Measurements from ENCODE around the gene OPRL1.

Gene OPRL1

DNA sequence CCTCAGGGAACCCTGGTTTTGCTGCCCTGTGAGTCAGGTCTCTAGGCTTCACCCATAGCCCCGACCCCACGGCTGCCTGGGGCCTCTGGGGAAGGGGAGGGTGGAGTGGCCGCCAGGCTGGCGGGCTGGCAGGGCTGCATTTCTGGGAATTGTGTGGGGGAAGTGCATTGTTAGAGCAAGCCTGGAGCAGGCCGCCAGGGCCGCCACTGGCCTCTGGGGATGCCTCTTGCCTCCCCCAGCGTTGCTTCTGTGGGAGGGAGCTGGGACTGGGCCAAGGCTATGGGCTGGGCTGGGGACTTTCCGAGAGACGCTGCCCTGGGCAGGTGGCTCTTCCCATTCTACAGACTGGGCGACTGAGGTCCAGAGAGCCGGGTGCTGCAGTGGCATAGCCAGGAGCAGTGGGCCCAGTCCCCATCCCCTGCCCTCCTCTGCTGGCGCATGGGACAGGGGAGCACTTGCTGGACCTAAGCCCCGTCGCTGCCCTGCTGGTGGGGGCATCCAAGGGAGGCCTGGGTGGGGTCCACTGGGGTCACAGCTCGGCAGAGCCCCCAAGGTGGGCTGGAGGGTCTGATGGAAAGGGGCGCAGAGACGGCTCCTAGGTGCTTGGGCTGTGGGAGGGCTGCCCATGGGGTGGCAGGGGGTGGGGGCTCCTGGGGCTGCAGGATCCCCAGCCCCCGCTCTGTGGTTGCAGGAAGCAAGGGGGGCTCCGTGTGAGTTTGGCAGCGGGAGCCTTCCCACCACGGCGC lies 23.8 kb upstream of the OPRL1 start:
- in situ Hi-C loops (cut with MboI; ENCODE audit: low sequenced_read_pairs): no loop called here

DNA sequence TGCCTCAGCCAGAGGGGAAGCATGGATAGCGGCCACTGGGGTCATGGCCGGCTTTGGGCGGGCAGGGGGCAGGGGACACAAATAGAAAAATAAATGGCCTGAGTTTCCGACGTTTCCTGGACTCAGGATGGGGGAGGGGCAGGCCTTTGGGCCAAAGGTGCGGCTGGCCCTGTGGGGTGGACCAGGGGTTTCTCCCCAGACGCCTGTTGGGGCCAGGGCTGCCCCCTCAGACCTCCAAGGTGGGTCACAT lies 23.3 kb upstream of the OPRL1 start:
- in situ Hi-C loops (cut with MboI; ENCODE audit: low sequenced_read_pairs): no loop called here

DNA sequence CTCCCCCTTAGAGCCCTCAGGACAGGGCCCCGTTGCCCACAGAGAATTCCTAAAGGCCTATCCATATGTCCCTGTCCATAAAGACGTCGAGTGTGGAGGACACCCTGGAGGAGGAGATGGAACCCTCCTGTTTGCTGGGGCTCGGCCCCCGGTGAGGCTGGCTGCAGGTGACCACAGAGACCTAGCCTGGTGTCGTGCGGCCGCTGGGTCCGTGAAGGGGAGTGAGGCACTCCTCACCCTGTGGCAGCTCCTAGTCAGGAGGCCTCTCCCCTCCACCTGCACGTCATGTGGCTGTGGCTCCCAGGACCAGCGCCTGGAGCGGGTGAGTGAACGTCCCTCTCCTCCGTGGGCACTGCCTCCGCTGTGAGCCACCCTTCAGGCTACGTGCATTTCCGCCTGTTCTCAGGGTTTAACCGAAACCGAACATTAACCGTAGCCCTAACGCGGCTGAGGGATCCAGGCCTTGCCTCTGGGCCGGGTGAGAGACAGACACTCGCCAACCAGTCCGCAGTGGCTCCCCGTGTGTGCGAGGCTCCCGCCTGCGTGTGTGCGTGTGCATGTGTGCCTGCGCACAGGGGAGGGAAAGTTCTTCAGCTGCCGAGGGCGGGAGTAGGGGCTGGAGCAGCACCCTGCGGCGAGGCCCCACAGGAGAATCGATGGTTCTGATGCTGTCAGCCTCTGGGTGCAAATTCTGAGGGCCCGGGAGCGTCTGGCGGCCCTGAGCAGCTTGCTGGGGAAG lies 22.8 kb upstream of the OPRL1 start:
- in situ Hi-C loops (cut with MboI; ENCODE audit: low sequenced_read_pairs): no loop called here

- in situ Hi-C loops (cut with MboI; ENCODE audit: low sequenced_read_pairs): no loop called here
Measured at GRCh38 chr20:64057628-64058498, 22.0 kb upstream of the OPRL1 start.

GRCh38 chr20:64058536-64058935 lies 21.3 kb upstream of the OPRL1 start:
- in situ Hi-C loops (cut with MboI; ENCODE audit: low sequenced_read_pairs): no loop called here

DNA sequence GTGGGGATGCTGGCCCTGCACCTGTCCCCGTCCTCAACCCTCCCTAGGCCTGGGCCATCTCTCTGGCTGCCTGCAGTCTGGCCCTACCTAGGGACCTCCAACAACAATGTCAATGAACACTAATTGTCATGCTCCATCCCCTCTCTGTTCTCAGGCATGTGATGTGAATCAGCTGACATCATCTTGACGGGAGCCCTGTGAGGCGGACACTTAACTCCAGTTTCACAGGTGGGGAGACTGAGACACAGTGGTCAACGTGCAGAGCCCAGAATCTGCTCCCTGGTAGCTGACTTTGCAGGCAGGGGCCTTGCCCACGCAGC lies 17.6 kb upstream of the OPRL1 start:
- in situ Hi-C loops (cut with MboI; ENCODE audit: low sequenced_read_pairs): no loop called here

- in situ Hi-C loops (cut with MboI; ENCODE audit: low sequenced_read_pairs): no loop called here
Measured at GRCh38 chr20:64062596-64063388, 17.1 kb upstream of the OPRL1 start, which contains the start of gene TCEA2. TCEA2 (plus strand) TSS chr20:64063198; CDS start chr20:64063313, 115 bp downstream.

DNA sequence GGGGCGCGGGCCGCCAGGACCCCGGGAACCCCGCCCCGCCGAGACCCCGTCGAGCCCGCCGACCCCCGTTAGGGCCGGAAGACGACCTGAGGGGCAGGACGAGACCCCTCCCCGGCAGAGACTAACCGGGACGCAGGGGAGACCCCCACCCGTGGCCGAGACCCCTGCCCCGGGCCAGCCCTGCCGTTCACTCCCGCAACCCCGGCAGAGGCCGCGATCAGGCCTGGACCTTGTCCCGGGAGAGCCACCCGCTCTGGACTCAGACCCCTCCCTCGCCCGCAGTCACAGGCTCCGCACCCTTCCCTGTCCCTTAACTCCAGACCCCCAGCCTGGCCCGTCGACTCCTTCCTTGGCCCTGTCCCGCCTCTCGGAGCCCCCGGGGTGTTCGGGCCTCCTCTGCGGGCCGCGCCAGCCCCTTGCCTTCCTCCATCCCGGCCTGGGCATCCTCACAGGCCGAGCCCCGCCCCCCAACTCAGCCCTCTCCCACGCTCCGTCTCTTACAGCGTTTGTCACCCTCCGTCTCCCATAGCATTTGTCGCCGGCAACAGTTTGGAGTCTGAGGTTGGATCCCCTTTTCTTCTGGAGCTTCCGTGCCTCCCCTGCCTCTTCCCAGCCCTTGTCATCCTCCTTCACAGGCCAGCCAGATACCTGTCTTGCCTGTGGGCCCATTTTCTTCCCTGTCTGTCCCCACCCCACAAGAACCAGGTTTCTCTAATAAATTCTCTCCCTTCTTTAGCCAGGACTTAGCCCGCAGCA lies 16.3 kb upstream of the OPRL1 start:
- in situ Hi-C loops (cut with MboI; ENCODE audit: low sequenced_read_pairs): no loop called here

GRCh38 chr20:64064145-64064698 lies 15.7 kb upstream of the OPRL1 start:
- in situ Hi-C loops (cut with MboI; ENCODE audit: low sequenced_read_pairs): no loop called here

DNA sequence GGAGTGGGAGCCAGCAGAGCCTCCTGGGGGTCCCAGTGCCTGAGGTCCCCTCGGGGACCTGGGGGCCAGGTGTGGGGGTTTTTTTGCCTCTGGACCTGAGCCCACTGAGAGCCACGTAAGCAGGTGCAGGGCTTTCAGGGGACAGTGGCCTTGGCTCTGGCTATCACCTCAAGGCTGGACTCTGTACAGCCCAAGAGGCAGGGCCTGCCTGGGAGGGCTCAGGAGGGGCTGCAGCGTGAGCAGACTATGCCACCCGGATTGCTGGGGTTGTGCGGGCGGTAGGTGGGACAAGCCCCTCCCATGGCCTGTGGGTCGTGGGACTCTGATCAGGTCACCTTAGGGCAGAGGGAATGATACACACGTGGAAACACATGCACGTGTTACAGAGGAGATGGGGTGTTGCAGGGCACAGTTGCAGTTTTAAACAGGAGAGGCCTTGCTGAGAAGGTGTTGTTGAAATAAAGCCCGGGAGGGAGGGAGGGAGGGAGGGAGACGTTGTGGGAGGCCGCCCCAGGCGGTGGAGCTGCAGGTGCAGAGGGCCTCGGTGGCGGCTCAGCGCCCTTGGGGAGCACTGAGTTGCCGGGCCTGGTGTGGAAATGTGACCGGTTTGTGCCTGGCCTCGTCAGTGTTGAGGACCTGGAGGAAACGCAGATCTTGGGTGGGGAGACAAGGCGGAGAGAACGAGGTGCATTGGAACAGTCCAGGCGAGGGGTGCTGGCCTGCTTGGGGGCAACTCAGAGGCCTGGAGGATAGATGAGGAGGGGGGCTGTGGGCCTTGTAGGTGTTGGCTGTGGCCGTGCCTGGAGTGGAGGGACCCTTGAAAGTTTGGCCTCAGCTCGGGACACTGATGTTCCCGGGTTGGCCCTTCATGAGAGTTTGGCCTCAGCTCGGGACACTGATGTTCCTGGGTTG lies 14.6 kb upstream of the OPRL1 start:
- in situ Hi-C loops (cut with MboI; ENCODE audit: low sequenced_read_pairs): no loop called here

- in situ Hi-C loops (cut with MboI; ENCODE audit: low sequenced_read_pairs): no loop called here
Measured at GRCh38 chr20:64065974-64066343, 13.9 kb upstream of the OPRL1 start.

DNA sequence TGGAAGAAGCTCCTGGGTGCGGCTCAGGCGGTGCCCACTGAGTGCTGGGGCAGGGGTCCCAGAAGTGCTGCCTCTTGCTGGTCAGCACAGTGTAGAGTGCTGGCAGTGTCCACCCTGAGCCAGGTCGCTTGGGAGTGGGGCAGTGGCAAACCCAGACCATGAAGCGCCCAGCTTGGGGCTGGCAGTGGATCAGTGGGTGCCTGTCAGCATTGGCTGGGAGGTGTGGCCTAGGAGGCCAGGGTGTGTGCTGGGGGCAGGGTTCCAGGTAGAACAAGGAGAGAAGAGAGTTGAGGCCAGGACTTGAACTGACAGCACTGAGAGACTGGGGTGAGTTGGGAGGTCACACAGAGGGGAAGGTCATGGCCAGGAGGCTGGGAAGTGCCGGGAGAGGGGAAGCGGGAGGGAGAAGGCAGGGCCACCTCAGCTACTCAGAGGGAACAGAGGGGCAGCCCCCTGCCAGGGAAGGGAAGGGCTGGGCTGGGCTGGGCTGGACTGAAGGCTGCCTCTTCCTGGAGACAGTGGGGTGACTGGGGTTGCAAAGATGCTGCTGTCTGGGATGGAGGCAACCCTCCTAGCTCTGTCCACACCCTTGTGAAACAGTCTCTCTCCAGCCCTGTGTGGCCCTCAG lies 12.8 kb upstream of the OPRL1 start:
- in situ Hi-C loops (cut with MboI; ENCODE audit: low sequenced_read_pairs): no loop called here

- in situ Hi-C loops (cut with MboI; ENCODE audit: low sequenced_read_pairs): no loop called here
Measured at GRCh38 chr20:64067733-64068307, 12.1 kb upstream of the OPRL1 start.

GRCh38 chr20:64068386-64069208 lies 11.3 kb upstream of the OPRL1 start:
- in situ Hi-C loops (cut with MboI; ENCODE audit: low sequenced_read_pairs): no loop called here

DNA sequence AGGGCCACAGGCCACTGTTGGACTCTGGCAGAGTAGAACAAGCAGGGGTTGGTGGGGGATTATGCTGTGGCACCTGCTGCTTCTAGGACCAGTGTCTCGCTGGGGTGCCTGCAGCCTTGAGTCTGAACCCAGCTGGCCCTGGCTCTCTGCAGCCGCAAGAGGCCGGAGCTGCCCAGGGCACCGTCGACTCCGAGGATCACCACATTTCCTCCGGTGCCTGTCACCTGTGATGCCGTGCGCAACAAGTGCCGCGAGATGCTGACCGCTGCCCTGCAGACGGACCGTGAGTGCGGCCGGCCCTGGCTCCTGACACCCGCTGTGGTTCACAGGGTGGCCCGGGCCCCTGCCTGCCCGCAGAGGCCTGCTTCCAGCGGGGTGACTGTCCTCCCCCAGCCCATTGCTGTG lies 10.7 kb upstream of the OPRL1 start:
- in situ Hi-C loops (cut with MboI; ENCODE audit: low sequenced_read_pairs): no loop called here

DNA sequence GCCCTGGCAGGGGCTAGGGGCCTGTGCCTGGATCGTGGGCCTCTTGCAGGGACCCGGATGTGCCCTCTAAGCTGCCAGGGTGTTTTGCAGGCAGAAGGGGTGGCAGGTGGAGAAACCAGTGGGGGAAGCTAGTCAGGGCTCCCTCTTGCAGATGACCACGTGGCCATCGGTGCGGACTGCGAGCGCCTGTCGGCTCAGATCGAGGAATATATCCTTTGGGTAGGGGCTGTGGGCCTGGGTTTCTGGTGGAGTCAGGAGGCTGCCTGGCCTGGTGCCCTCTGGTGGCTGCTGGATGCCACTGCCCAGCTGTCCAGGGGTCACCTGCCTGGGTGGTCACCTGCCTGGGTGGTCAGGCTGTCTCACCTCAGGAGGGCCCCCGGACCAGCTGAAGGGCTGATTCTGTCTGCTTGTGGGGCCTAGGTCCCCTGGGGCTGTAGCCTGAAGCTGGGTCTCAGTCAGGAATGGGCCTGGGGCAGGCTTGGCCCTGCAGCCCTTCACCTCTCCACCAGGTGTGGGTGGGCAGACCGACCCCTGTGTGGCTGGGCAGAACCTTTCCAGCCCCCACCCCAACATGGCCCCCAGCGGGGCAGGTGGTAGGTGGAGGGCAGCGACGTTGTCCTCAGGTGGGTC lies 10.2 kb upstream of the OPRL1 start:
- in situ Hi-C loops (cut with MboI; ENCODE audit: low sequenced_read_pairs): no loop called here

All from HL-60/S4 (cell line).